ENCODE data around the gene SLC39A11.

DNA sequence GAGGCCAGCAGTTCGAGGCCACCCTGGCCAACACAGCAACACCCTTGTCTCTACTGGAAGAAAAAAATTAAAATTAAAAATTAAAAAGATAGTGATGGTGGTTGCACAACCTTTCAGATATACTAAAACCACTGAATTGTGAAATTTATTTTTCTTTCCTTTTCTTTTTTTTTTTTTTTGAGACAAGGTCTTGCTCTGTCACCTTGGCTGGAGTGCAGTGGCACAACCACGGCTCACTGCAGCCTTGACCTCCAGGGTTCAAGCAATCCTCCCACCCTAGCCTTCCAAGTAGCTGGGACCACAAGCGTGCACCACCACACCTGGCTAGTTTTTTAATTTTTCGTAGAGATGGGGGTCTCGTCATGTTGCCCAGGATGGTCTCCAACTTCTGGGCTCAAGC is 254.4 kb downstream of the SLC39A11 start:
- TF ChIP-seq CTCF (IDR thresholded peaks at IDR 0.05; ENCODE audit: low read depth, low read length, missing input control) (no peak), RXRA (IDR thresholded peaks at IDR 0.05) (no peak), EGR1 (IDR thresholded peaks at IDR 0.05; ENCODE audit: low read depth in 2 of 2) (no peak), GABPA (IDR thresholded peaks at IDR 0.05 in 1 of 2, conservative IDR thresholded peaks at IDR 0.05 in 1 of 2) (no peak), ZBTB33 (IDR thresholded peaks at IDR 0.05) (no peak), RAD21 (IDR thresholded peaks at IDR 0.05) (no peak), JUND (IDR thresholded peaks at IDR 0.05) (no peak), SP1 (IDR thresholded peaks at IDR 0.05) (no peak), FOXA1 (IDR thresholded peaks at IDR 0.05) (no peak), YY1 (IDR thresholded peaks at IDR 0.05) (no peak), NR2F2 (IDR thresholded peaks at IDR 0.05) (no peak)
- TF ChIP-seq, protein P1, sequence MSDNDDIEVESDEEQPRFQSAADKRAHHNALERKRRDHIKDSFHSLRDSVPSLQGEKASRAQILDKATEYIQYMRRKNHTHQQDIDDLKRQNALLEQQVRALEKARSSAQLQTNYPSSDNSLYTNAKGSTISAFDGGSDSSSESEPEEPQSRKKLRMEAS (IDR thresholded peaks at IDR 0.05) = no peak
